ENCODE data around the gene CCDC39.
"Not testable (repeated sequence)": the region's sequence is repeated elsewhere in the genome, so short reads cannot be mapped to it uniquely, and the experiment has no call there.

The CCDC39 gene

GRCh38 chr3:180619723-180620122, 59.6 kb downstream of the CCDC39 start:
- no peak for DNase-seq (ENCODE audit: low read depth)

GRCh38 chr3:180618563-180618962, 60.7 kb downstream of the CCDC39 start:
- DNase-seq (ENCODE audit: low read depth), result not testable (repeated sequence)

GRCh38 chr3:180617049-180617448, 62.2 kb downstream of the CCDC39 start:
- DNase-seq (ENCODE audit: low read depth), result no peak

GRCh38 chr3:180615954-180616353, 63.3 kb downstream of the CCDC39 start:
- DNase-seq (ENCODE audit: low read depth), result no peak

- DNase-seq (ENCODE audit: low read depth), result no peak
Measured at GRCh38 chr3:180612364-180612763, 66.9 kb downstream of the CCDC39 start.

GRCh38 chr3:180611006-180611405, 68.3 kb downstream of the CCDC39 start:
- DNase-seq (ENCODE audit: low read depth), result no peak

- peak; percentile 85 for DNase-seq (ENCODE audit: low read depth)
Measured at GRCh38 chr3:180601688-180602666, 77.3 kb downstream of the CCDC39 start, which contains the start of gene TTC14. Gene TTC14, plus strand, starts transcription at chr3:180602163. Its CDS starts 99 bp downstream, at chr3:180602262.

- no peak for DNase-seq (ENCODE audit: low read depth)
Measured at GRCh38 chr3:180600473-180600872, 78.8 kb downstream of the CCDC39 start.

- no peak for DNase-seq (ENCODE audit: low read depth)
Measured at GRCh38 chr3:180595559-180595935, 83.7 kb downstream of the CCDC39 start.

GRCh38 chr3:180594631-180595558, 84.4 kb downstream of the CCDC39 start:
- no peak for DNase-seq (ENCODE audit: low read depth)

GRCh38 chr3:180593631-180594030, 85.7 kb downstream of the CCDC39 start:
- not testable (repeated sequence) for DNase-seq (ENCODE audit: low read depth)

- DNase-seq (ENCODE audit: low read depth), result no peak
Measured at GRCh38 chr3:180590396-180590795, 88.9 kb downstream of the CCDC39 start.

GRCh38 chr3:180580934-180581333, 98.4 kb downstream of the CCDC39 start:
- DNase-seq (ENCODE audit: low read depth), result no peak

- DNase-seq (ENCODE audit: low read depth), result no peak
Measured at GRCh38 chr3:180575571-180575970, 103.7 kb downstream of the CCDC39 start.

GRCh38 chr3:180571831-180572598, 107.3 kb downstream of the CCDC39 start:
- no peak for DNase-seq (ENCODE audit: low read depth)

GRCh38 chr3:180570238-180570637, 109.1 kb downstream of the CCDC39 start:
- no peak for DNase-seq (ENCODE audit: low read depth)

- DNase-seq (ENCODE audit: low read depth), result no peak
Measured at GRCh38 chr3:180564676-180565075, 114.6 kb downstream of the CCDC39 start.

Data from stimulated activated CD8-positive, alpha-beta memory T cell treated with anti-CD3 and anti-CD28 coated beads, Interleukin-12 subunit alpha, Interleukin-12 subunit beta, amount 100 ng/mL, for 4 hours (primary cell).